K562 (cell line): Measurements from ENCODE around the gene MAML3. TPM values are rescaled to one million over a fixed set of nuclear protein-coding genes. Genes with fewer than 3 reads are reported as not detected.
A peak's percentile ranks its signal among the peaks of the same experiment; 100 is the strongest.

Experiments
- ATAC-seq: fragments of 200-7000 bp; cut with Tn5 transposase; 3 replicates; pipeline ENCODE4 v1.9.1; 2020; ENCODE audit warnings: moderate library complexity
- BruUV-seq: library from RNA; stranded (reverse); fragments of 400-500 nt; replicated peaks from 2 replicates; lab custom pipeline; 2021; lab: Mats Ljungman, UMichigan
- CTCF ChIA-PET: fragments of 300-600 bp; formaldehyde crosslinking; extraction: SDS; loops from one replicate; lab custom pipeline; 2021; ENCODE audit warnings: low intra/inter-chr PET ratio; lab: Yijun Ruan, JAX
- POLR2A ChIA-PET: fragments of 300-600, 350-650 bp; sonication (Branson Sonifier 250); formaldehyde crosslinking; extraction: SDS; loops from one replicate; lab custom pipeline; 2021; ENCODE audit warnings: antibody characterized with exemption, inconsistent platforms; lab: Yijun Ruan, JAX
- DNase-seq, 4 experiments: peaks; one replicate each; pipeline versions ENCODE4 v3.0.0 to v3.0.0-alpha.2; 2011 to 2018; ENCODE audit warnings: low spot score in 3 of 4, mixed read lengths in 3 of 4; ENCODE audit errors: extremely low read depth in 1 of 4
- FAIRE-seq: peaks from 2 replicates; lab custom pipeline; 2011; peaks lifted over from hg19 to GRCh38; lab: Jason Lieb, UNC
- H2AFZ ChIP-seq: 2 replicates; pipeline ENCODE4 v1.6.0; 2011; ENCODE audit warnings: low read depth, low read length, control low read depth, inconsistent platforms
- H3K27ac ChIP-seq: fragments of 200-600 bp; 3 replicates; pipeline ENCODE4 v1.8.0; 2011; ENCODE audit warnings: low read depth, mild to moderate bottlenecking, control low read depth, inconsistent platforms, low read length, moderate library complexity, mixed read lengths; ENCODE audit errors: extremely low read depth
- H3K27me3 ChIP-seq, 2 experiments: fragments of 300-600 bp in 1 of 2; 2 replicates in 1 of 2; 3 replicates in 1 of 2; pipeline versions ENCODE4 v1.6.0 to v1.8.0; 2011; ENCODE audit warnings: inconsistent platforms in 2 of 2, low read length in 2 of 2, mild to moderate bottlenecking in 1 of 2, mixed read lengths in 1 of 2, moderate library complexity in 1 of 2; ENCODE audit not compliant: control insufficient read depth in 2 of 2, insufficient read depth in 2 of 2
- H3K36me3 ChIP-seq: fragments of 300-600 bp; 3 replicates; pipeline ENCODE4 v1.8.0; 2011; ENCODE audit warnings: mild to moderate bottlenecking, low read length, inconsistent platforms; ENCODE audit not compliant: control insufficient read depth, insufficient read depth
- H3K4me1 ChIP-seq, 2 experiments: fragments of 200-600 bp in 1 of 2; replicated peaks in 1 of 2; 2 replicates in 1 of 2; 3 replicates in 1 of 2; pipeline versions ENCODE4 v1.5.1 to v1.8.0; 2011; ENCODE audit warnings: inconsistent platforms in 2 of 2, low read length in 2 of 2, mild to moderate bottlenecking in 1 of 2, mixed read lengths in 1 of 2, moderate library complexity in 1 of 2; ENCODE audit not compliant: control insufficient read depth in 2 of 2, insufficient read depth in 2 of 2
- H3K4me2 ChIP-seq: 2 replicates; pipeline ENCODE4 v1.6.1; 2011; ENCODE audit warnings: low read length, control low read depth, inconsistent platforms, mixed read lengths; ENCODE audit not compliant: insufficient read depth
- H3K4me3 ChIP-seq: fragments of 200-600 bp; sonication (generic), shearing (Covaris generic); 2 replicates; pipeline ENCODE4 v1.5.1; 2016; ENCODE audit warnings: control low read depth, inconsistent platforms
- H3K79me2 ChIP-seq: fragments of 200-600 bp; 3 replicates; pipeline ENCODE4 v1.8.0; 2011; ENCODE audit warnings: low read length, inconsistent platforms; ENCODE audit not compliant: control insufficient read depth, insufficient read depth
- H3K9ac ChIP-seq, 2 experiments: 2 replicates each; pipeline versions ENCODE4 v1.6.0 to v1.6.1; 2011; ENCODE audit warnings: low read depth in 2 of 2, low read length in 2 of 2, control low read depth in 1 of 2, inconsistent platforms in 1 of 2, mild to moderate bottlenecking in 1 of 2, mixed read lengths in 1 of 2; ENCODE audit not compliant: insufficient read depth in 1 of 2
- H3K9me1 ChIP-seq: one replicate; pipeline ENCODE4 v1.6.0; 2011; ENCODE audit warnings: inconsistent platforms, mild to moderate bottlenecking, low read length, moderate library complexity; ENCODE audit not compliant: control insufficient read depth, insufficient read depth
- H3K9me3 ChIP-seq: replicated peaks from 2 replicates; pipeline ENCODE4 v1.5.1; 2011; ENCODE audit warnings: low read depth, low read length, inconsistent platforms; ENCODE audit not compliant: control insufficient read depth, insufficient read depth
- H4K20me1 ChIP-seq: replicated peaks from 2 replicates; pipeline ENCODE4 v1.6.1; 2011; ENCODE audit warnings: low read length, inconsistent platforms, mixed read lengths; ENCODE audit not compliant: control insufficient read depth, insufficient read depth
- KHSRP ChIP-seq: fragments of 450-650 bp; IDR thresholded peaks from 2 replicates; pipeline ENCODE4 v1.6.1; 2017
- XRCC5 ChIP-seq: fragments of 200-400 bp; formaldehyde crosslinking; IDR thresholded peaks from 2 replicates; pipeline ENCODE4 v1.6.1; 2017; ENCODE audit warnings: low read depth, mild to moderate bottlenecking, low read length
- ZNF175 ChIP-seq: fragments of 200-800 bp; sonication (Bioruptor generic); IDR thresholded peaks from 2 replicates; pipeline ENCODE4 v1.6.1; 2016; ENCODE audit warnings: low read depth, mild to moderate bottlenecking, missing genetic modification characterization, missing compliant biosample characterization
- ZNF212 ChIP-seq: fragments of 450-650 bp; formaldehyde crosslinking; IDR thresholded peaks from 2 replicates; pipeline ENCODE4 v1.4.0; 2020; ENCODE audit warnings: mild to moderate bottlenecking
- WGBS: fragments of 100-300 bp; shearing (Covaris generic); methylation state at CpG from one replicate; pipeline ENCODE4 v1.1.6; 2016; ENCODE audit warnings: low coverage, mixed read lengths; ENCODE audit not compliant: insufficient coverage; ENCODE audit errors: missing lambda C conversion rate; 5-methylcytosine and 5-hydroxymethylcytosine counted together
- in situ Hi-C: fragments of 300-500 bp; cut with MboI; formaldehyde crosslinking; loops from 4 replicates; pipeline ENCODE4 v1.15.0; 2018; ENCODE audit warnings: inconsistent platforms, mixed read lengths
- intact Hi-C: fragments of 100-400 bp; cut with micrococcal nuclease; formaldehyde crosslinking; loops from 2 replicates; pipeline ENCODE4 v1.14.2; 2022
- polyA plus RNA-seq, 8 experiments: library from polyadenylated mRNA; depleted of rRNA in 4 of 8; stranded (reverse) in 5 of 8; unstranded in 3 of 8; fragments of >200 nt; fragmentation: Nextera tagmentation in 2 of 8; fragmentation: Illumina TruSeq in 1 of 8; extraction: Ambion mirVana in 2 of 8; extraction: Trizol in 1 of 8; gene quantifications; 2 replicates each; pipeline versions ENCODE4 v1.2.1 to v1.2.3, GENCODE V29; 2011 to 2014; ENCODE audit warnings: inconsistent platforms in 1 of 8, missing spikeins in 1 of 8
- total RNA-seq, 7 experiments: library from RNA; depleted of rRNA in 6 of 7; stranded (reverse); fragments of >200 nt in 6 of 7; fragmentation: Illumina TruSeq in 2 of 7; extraction: Trizol in 2 of 7; gene quantifications; 2 replicates each; pipeline versions ENCODE4 v1.2.1 to v1.2.3, GENCODE V29; 2011 to 2021; ENCODE audit warnings: low replicate concordance in 1 of 7
- TF ChIP-seq, protein P1 (sequence below): sonication (generic); formaldehyde crosslinking; IDR thresholded peaks from 2 replicates; pipeline ENCODE4 v1.8.1; 2023; ENCODE audit warnings: mild to moderate bottlenecking, missing genetic modification reagents

MAML3 gene
- total and polyA plus RNA-seq, 9 of the 15 experiments (the other 6 are each of a cell fraction or from before 2014, with no cell fraction given), result 0.01 to 0.55 (median 0.25) TPM

DNA sequence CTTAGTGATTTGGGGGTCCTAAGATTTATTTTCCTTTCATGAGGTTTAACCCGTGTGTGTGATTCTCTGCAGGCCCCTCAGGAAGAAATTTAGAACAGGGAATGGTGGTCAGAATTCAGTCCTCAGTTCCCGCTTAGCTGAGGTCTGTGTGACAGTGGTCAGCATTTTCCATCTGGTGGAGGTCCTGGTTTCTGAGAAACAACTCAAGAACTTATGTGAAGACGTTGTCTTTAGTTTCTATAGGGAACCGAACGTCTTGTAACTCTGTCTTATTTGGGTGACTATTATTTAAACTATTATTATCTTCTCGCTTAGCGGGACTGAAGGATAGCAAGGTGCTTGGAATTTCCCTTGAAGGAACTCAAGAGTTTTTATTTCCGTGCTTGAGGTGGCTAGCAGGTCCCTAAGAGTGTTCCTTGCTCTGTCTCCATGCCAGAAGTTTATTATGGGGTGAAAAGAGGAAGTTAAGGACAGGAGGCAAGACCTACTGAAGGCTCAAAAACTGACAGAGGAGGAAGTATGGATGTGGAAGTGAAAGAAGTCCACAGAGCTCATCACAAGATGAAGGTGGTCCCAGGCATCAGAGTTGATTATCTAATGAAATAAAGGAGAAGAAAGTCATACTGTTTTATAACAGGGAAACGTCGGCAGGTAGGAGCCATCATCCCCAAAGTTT lies 479.0 kb downstream of the MAML3 start:
- 79% methylated on average over 10 of the region's 10 CpGs for WGBS
- no peak overlapping the region for H2AFZ ChIP-seq
- no peak overlapping the region for H3K4me3 ChIP-seq
- no peak overlapping the region for H3K4me2 ChIP-seq
- intact Hi-C loops, result no loop called here
- no TSS peak for BruUV-seq
- ChIA-PET POLR2A (interaction anchor here (1.5 kb wide), 1 partner anchor 8 kb away, joined by 6 read pairs; no protein-coding TSS in a partner anchor), CTCF (no interaction called here)
- no peaks in the 10 kb centered on the region for H3K27me3 ChIP-seq
- peak in 1 of 4 experiments; percentile 11 for DNase-seq
- peaks cover 4% of the 10 kb centered on the region; the same call in 1 of the 3 replicates for H3K79me2 ChIP-seq
- H3K9me3 ChIP-seq, result no peaks in the 10 kb centered on the region
- no peak overlapping the region for H3K27ac ChIP-seq
- peak; percentile 67; the same call in 2 of the 3 replicates for ATAC-seq
- in situ Hi-C loops, result no loop called here
- H3K9ac ChIP-seq, result no peak overlapping the region
- no peaks in the 10 kb centered on the region; the same call in 1 of the 2 replicates for H4K20me1 ChIP-seq
- H3K9me1 ChIP-seq, result no peaks in the 10 kb centered on the region
- 0 out of 5 replicates have a peak, but pooled peaks cover under 1 to 3% of the 10 kb centered on the region in 2 experiments for H3K4me1 ChIP-seq
- FAIRE-seq, result no peak
- peaks cover 24% of the 10 kb centered on the region; the same call in 2 of the 3 replicates for H3K36me3 ChIP-seq
- TF ChIP-seq KHSRP, result no peak
- TF ChIP-seq XRCC5, result no peak
- TF ChIP-seq, protein P1, sequence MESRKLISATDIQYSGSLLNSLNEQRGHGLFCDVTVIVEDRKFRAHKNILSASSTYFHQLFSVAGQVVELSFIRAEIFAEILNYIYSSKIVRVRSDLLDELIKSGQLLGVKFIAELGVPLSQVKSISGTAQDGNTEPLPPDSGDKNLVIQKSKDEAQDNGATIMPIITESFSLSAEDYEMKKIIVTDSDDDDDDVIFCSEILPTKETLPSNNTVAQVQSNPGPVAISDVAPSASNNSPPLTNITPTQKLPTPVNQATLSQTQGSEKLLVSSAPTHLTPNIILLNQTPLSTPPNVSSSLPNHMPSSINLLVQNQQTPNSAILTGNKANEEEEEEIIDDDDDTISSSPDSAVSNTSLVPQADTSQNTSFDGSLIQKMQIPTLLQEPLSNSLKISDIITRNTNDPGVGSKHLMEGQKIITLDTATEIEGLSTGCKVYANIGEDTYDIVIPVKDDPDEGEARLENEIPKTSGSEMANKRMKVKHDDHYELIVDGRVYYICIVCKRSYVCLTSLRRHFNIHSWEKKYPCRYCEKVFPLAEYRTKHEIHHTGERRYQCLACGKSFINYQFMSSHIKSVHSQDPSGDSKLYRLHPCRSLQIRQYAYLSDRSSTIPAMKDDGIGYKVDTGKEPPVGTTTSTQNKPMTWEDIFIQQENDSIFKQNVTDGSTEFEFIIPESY (CRISPR knock-in tag), result 0 out of 2 replicates have a peak, but pooled peaks have one; percentile 25
- TF ChIP-seq ZNF212, result no peak
- TF ChIP-seq ZNF175, result no peak
